Hepatic stellate cell (primary cell): ENCODE results near the gene HNRNPR.
"Not testable (repeated sequence)": the region's sequence is repeated elsewhere in the genome, so short reads cannot be mapped to it uniquely, and the experiment has no call there.

Source experiments
- DNase-seq: peaks from one replicate; pipeline ENCODE4 v3.0.0; 2011; ENCODE audit warnings: low spot score

Gene HNRNPR

GRCh38 chr1:23322770-23323169 is 21.3 kb downstream of the HNRNPR start:
- no peak for DNase-seq

- DNase-seq: not testable (repeated sequence)
Measured at GRCh38 chr1:23310280-23310679, 33.8 kb downstream of the HNRNPR start.

- no peak for DNase-seq
Measured at GRCh38 chr1:23304140-23304620, 39.9 kb downstream of the HNRNPR start.

GRCh38 chr1:23303524-23303923 is 40.6 kb downstream of the HNRNPR start:
- DNase-seq: no peak

- DNase-seq: no peak
Measured at GRCh38 chr1:23296931-23297330, 47.2 kb downstream of the HNRNPR start.

- no peak for DNase-seq
Measured at GRCh38 chr1:23291706-23292105, 52.4 kb downstream of the HNRNPR start.

- no peak for DNase-seq
Measured at GRCh38 chr1:23290836-23291565, 53.1 kb downstream of the HNRNPR start.

GRCh38 chr1:23288671-23289070 is 55.4 kb downstream of the HNRNPR start:
- DNase-seq: no peak

- DNase-seq: no peak
Measured at GRCh38 chr1:23288201-23288600, 55.9 kb downstream of the HNRNPR start.

GRCh38 chr1:23286401-23286800 is 57.7 kb downstream of the HNRNPR start:
- no peak for DNase-seq

- peak; percentile 12 for DNase-seq
Measured at GRCh38 chr1:23283667-23284602, 60.1 kb downstream of the HNRNPR start.

- DNase-seq: peak; percentile 19
Measured at GRCh38 chr1:23282957-23283356, 61.1 kb downstream of the HNRNPR start.

- DNase-seq: no peak
Measured at GRCh38 chr1:23278717-23279116, 65.4 kb downstream of the HNRNPR start.

- no peak for DNase-seq
Measured at GRCh38 chr1:23276531-23276930, 67.6 kb downstream of the HNRNPR start.

- DNase-seq: no peak
Measured at GRCh38 chr1:23274134-23274505, 70.0 kb downstream of the HNRNPR start.

GRCh38 chr1:23273450-23274133 is 70.5 kb downstream of the HNRNPR start:
- peak; percentile 60 for DNase-seq

- no peak for DNase-seq
Measured at GRCh38 chr1:23263380-23263887, 80.7 kb downstream of the HNRNPR start.

- not testable (repeated sequence) for DNase-seq
Measured at GRCh38 chr1:23258082-23258481, 86.0 kb downstream of the HNRNPR start.

- DNase-seq: not testable (repeated sequence)
Measured at GRCh38 chr1:23257371-23257770, 86.7 kb downstream of the HNRNPR start.
